NCI-H1417 treated with DMSO at 0.1 percent for 48 hours (cell line): ENCODE measurements around the gene TMEM178B.
"Not testable (repeated sequence)": the region's sequence is repeated elsewhere in the genome, so short reads cannot be mapped to it uniquely, and the experiment has no call there.

ENCODE experiments used
- DNase-seq: peaks from one replicate; lab custom pipeline; 2025; lab: John Stamatoyannopoulos, UW

TMEM178B gene

GRCh38 chr7:141184532-141185190 is 110.8 kb downstream of the TMEM178B start:
- no peak for DNase-seq

- no peak for DNase-seq
Observed at GRCh38 chr7:141185369-141185967, 111.6 kb downstream of the TMEM178B start.

DNA sequence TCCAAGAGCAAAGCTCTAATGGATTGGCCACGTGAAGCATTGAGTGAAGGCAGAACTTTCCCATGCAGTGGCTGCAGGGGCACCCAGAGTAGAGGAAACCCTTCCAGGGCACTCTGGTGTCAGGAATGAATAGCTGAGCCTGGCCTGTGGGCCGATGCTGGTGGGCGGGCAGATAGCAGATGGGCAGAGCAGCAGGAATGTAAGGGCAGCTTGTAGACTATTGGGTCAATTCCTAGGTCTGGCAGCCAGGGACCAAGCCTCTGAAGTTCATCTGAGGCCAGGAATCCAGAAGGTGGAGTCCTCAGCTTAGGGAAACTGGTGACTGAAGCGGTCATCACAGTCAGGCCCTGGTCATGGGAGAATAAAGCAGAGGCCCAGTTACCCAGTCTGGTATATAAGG is 115.4 kb downstream of the TMEM178B start:
- no peak for DNase-seq

- DNase-seq, result no peak
Observed at GRCh38 chr7:141190495-141190894, 116.6 kb downstream of the TMEM178B start.

DNA sequence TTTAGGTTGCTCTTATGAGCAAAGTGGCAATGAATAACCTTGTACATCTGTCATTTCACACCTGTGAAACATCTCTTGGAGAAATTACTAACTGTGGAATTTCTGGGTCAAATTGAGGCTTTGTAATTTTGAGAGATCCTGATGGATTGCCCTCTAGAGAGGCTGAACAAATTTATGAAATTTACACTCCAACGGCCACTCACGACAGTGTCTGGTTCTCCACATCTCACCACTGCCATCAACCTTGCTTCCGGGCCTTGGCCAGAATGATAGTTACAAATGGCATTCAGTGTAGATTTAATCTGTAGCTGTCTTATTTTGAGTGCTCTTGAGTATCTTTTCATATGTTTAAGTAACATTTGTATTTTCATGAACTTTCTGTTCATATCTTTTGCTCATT is 117.4 kb downstream of the TMEM178B start:
- no peak for DNase-seq

DNA sequence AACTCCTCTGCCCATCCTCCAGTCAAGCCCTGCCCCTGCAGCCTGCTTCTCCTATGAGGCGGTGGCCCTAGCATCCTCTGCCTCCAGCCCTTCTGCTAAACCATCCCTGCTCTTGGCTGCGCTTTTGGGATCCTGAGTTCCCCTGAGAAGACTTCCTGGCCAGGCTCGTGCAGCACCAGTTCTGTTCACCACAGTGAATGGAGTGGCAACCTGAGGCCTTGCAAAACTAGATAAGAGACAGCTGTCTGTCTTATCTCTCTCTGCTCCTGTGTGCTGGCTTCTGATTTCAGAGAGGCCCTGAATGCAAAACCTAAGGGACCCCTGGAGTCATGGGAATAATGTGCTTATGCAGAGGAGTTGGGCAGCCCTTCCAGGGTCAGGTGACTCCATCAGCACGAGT is 119.2 kb downstream of the TMEM178B start:
- no peak for DNase-seq

DNA sequence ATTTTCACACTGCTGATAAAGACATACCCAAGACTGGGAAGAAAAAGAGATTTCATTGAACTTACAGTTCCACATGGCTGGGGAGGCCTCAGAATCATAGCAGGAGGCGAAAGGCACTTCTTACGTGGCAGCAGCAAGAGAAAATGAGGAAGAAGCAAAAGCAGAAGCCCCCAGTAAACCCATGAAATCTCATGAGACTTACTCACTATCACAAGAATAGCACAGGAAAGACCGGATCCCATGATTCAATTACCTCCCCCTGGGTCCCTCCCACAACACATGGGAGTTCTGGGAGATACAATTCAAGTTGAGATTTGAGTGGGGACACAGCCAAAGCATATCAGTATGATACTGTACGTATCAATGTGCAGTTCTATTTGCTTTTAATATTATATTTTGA is 121.9 kb downstream of the TMEM178B start:
- not testable (repeated sequence) for DNase-seq

DNA sequence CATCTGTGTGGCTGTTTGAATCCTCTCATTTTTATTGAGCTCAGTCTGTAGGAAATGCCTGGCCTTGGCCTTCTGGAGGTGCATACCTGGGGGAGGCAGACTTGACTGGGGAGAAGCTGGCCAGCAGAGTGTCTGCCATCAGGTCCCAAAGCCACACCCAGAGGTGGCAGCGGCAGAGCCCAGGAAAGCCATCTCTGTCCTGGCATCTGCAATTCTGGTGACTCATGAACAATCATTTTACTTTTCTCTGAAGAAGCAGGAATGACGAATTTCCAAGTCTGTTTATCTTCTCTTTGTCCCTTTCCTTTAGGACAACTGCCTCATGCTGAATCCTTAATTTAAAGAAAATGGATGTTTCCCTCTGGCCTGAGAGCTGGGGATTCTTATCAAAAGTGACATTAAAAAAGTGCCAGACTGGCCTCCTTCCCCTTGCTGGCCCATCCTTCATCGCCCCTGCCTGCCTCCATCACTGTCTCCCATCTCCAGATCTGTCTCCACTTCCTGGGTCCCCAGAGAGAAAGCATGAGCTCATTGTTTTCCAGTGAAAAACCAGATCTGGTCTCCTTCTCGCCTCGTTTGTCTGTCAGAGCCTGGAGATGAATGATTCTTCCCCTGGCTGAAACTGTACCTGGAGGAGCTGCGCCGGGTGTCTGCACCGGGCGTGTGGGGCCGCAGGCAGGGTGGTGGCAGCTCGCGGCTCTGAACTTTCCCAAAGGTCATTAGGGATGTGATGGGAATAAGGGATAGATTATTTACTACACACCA is 124.5 kb downstream of the TMEM178B start:
- DNase-seq, result no peak

GRCh38 chr7:141200191-141201108 is 126.6 kb downstream of the TMEM178B start:
- DNase-seq, result no peak

DNA sequence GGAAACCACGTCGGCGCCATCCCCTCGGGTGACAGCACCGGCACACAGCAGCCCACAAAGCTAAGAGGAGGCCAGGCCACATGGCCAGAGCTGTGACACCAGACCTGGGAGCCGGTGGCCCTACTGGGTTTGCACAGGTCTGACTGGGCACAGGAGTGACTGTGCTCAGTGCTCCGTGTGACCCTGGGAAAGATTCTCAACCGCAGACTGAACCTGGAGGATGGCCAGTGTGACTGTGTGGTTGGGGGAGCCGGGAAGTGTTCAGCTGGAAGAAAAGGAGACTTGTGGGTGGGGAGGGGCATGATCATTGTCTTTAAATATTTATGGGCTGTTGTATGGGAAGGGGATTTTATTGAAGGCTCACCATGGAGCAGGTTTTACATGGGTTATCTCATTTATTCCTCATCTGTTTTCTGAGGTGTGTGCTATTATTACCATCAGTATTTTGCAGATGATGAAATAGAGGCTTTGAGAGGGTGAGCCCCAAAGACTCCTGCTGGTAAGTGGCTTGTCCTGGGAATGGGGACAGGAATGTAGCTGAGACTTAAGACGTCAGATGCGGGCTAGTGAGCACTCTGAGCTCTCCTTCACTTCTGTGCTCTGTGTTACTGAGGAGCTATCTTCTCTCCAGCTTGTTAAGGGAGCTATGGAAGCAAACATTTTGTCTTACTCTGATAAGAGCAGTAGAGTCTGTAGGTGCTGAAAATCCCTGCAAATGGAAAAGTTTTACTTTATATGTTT is 127.5 kb downstream of the TMEM178B start:
- no peak for DNase-seq

GRCh38 chr7:141202535-141202934 is 128.7 kb downstream of the TMEM178B start:
- DNase-seq, result no peak

GRCh38 chr7:141203177-141203576 is 129.3 kb downstream of the TMEM178B start:
- no peak for DNase-seq

GRCh38 chr7:141203586-141203985 is 129.7 kb downstream of the TMEM178B start:
- no peak for DNase-seq

- no peak for DNase-seq
Observed at GRCh38 chr7:141207661-141208060, 133.8 kb downstream of the TMEM178B start.

DNA sequence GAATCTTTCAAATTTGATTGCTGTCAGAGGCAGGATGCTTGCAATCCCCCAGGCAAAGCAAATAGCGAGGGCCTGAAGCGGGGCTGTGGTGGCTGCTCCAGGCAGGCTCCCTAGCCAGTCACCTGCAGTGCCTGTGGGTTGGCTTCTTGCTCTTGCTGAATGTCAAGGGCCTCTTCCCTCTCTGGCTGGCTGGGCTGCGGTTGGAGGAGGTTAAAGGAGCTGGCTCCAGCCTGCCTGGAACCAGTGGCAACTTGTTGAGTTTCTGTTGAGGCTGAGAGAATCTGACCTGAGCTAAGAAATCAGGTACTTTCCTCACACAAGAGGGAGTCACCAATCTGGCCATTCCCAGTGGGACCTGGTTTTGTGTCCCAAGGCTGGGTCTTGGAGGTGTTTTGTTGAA is 134.7 kb downstream of the TMEM178B start:
- DNase-seq, result no peak

GRCh38 chr7:141209454-141209853 is 135.6 kb downstream of the TMEM178B start:
- DNase-seq, result no peak

GRCh38 chr7:141210862-141211261 is 137.0 kb downstream of the TMEM178B start:
- no peak for DNase-seq

- no peak for DNase-seq
Observed at GRCh38 chr7:141213226-141213625, 139.4 kb downstream of the TMEM178B start.

- DNase-seq, result no peak
Observed at GRCh38 chr7:141217938-141218337, 144.1 kb downstream of the TMEM178B start.

DNA sequence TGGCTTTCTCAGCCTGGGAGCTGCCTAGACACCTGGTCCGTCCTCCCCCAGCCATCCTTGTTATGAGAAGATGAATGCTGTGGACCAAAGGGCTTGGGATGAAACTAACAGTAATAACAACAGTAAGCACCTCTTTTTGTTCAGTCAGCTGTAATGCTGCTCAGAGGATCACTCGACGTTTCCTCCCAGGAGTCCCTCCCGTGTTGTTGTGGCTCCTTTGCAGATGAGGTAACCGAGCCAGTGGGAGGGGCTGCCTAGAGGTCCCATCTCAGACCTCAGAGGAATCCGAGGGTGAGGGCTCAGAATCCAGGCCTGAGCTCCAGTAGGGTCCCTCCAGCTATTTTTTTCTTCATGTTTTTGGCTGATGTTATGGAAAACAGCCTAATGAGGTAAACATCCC is 145.1 kb downstream of the TMEM178B start:
- no peak for DNase-seq

GRCh38 chr7:141220263-141220880 is 146.5 kb downstream of the TMEM178B start:
- peak; percentile 24 for DNase-seq
